ENCODE data around the gene ATAD5. TPM values are rescaled to one million over a fixed set of nuclear protein-coding genes. Genes with fewer than 3 reads are reported as not detected.

The ATAD5 gene
- total and polyA plus RNA-seq, 2 of the 13 experiments (the other 11 are each of a cell fraction or from before 2014, with no cell fraction given) = 1.8 to 10.7 TPM

- WGBS (ENCODE audit: low lambda C conversion rate) = 98% methylated on average over 4 of the region's 4 CpGs
- TF ChIP-seq ZNF546 (CRISPR knock-in tag; conservative IDR thresholded peaks at IDR 0.05) = no peak
- POLR2A ChIA-PET = no interaction called here
- H3K27me3 ChIP-seq (ENCODE audit: control insufficient read depth in 1 of 2, insufficient read depth in 2 of 2, low read length in 2 of 2) = no peaks in the 10 kb centered on the region
- DNase-seq (ENCODE audit: low spot score) = no peak
- peaks cover under 1 to 21% of the 10 kb centered on the region in 2 experiments for H3K36me3 ChIP-seq (replicated peaks in 1 of 2; ENCODE audit: control insufficient read depth in 1 of 2, insufficient read depth in 2 of 2, low read length in 2 of 2)
- no peak overlapping the region for H3K9ac ChIP-seq (ENCODE audit: insufficient read depth, low read depth, low read length)
- H3K27ac ChIP-seq (ENCODE audit: extremely low read length, insufficient read depth, low read length) = no peak overlapping the region
- intact Hi-C loops (cut with micrococcal nuclease; ENCODE audit: unreplicated experiment) (no loop called here), in situ Hi-C loops (cut with HindIII; ENCODE audit: extremely low pct_ligation_motif_present, low pct_unique_long_range_greater_than_20kb) (no loop called here)
- no peak for FAIRE-seq
- no TSS peak for BruUV-seq (replicated peaks)
- no peak for ATAC-seq
- H3K4me2 ChIP-seq (ENCODE audit: low read depth, low read length) = no peak overlapping the region
- H4K20me1 ChIP-seq (ENCODE audit: insufficient read depth, low read length) = no peaks in the 10 kb centered on the region
- H3K4me3 ChIP-seq (replicated peaks in 1 of 3; ENCODE audit: insufficient read depth in 1 of 3, low read depth in 2 of 3, low read length in 3 of 3) = no peak overlapping the region
- H3K79me2 ChIP-seq (ENCODE audit: insufficient read depth, low read length) = no peaks in the 10 kb centered on the region
- no peaks in the 10 kb centered on the region for H3K4me1 ChIP-seq (ENCODE audit: insufficient read depth, low read length)
- CTCF ChIA-PET (ENCODE audit: low intra/inter-chr PET ratio, low total read pairs) = no interaction called here
- no peaks in the 10 kb centered on the region for H3K9me3 ChIP-seq (ENCODE audit: low read length)
- no peak overlapping the region for H2AFZ ChIP-seq (ENCODE audit: low read length)
These were observed 35.8 kb upstream of the ATAD5 start for GRCh38 chr17:30796016-30796415.

GRCh38 chr17:30801671-30802070 is 30.1 kb upstream of the ATAD5 start:
- CTCF ChIA-PET (ENCODE audit: low intra/inter-chr PET ratio, low total read pairs) = no interaction called here
- no peak overlapping the region for H2AFZ ChIP-seq (ENCODE audit: low read length)
- BruUV-seq (replicated peaks) = no TSS peak
- in situ Hi-C loops (cut with HindIII; ENCODE audit: extremely low pct_ligation_motif_present, low pct_unique_long_range_greater_than_20kb) (no loop called here), intact Hi-C loops (cut with micrococcal nuclease; ENCODE audit: unreplicated experiment) (no loop called here)
- FAIRE-seq (no peak), DNase-seq (ENCODE audit: low spot score) (no peak), ATAC-seq (no peak)
- peaks cover 6 to 14% of the 10 kb centered on the region in 2 experiments for H3K36me3 ChIP-seq (replicated peaks in 1 of 2; ENCODE audit: control insufficient read depth in 1 of 2, insufficient read depth in 2 of 2, low read length in 2 of 2)
- 100% methylated on average over 1 of the region's 1 CpG for WGBS (ENCODE audit: low lambda C conversion rate)
- no peaks in the 10 kb centered on the region for H3K79me2 ChIP-seq (ENCODE audit: insufficient read depth, low read length)
- no peaks in the 10 kb centered on the region; a peak in 1 of 5 replicates for H3K27me3 ChIP-seq (ENCODE audit: control insufficient read depth in 1 of 2, insufficient read depth in 2 of 2, low read length in 2 of 2)
- POLR2A ChIA-PET = no interaction called here
- H3K4me3 ChIP-seq (replicated peaks in 1 of 3; ENCODE audit: insufficient read depth in 1 of 3, low read depth in 2 of 3, low read length in 3 of 3) = no peak overlapping the region
- no peak overlapping the region for H3K4me2 ChIP-seq (ENCODE audit: low read depth, low read length)
- H3K9ac ChIP-seq (ENCODE audit: insufficient read depth, low read depth, low read length) = no peak overlapping the region
- H4K20me1 ChIP-seq (ENCODE audit: insufficient read depth, low read length) = no peaks in the 10 kb centered on the region
- H3K27ac ChIP-seq (ENCODE audit: extremely low read length, insufficient read depth, low read length) = no peak overlapping the region
- H3K4me1 ChIP-seq (ENCODE audit: insufficient read depth, low read length) = no peaks in the 10 kb centered on the region
- H3K9me3 ChIP-seq (ENCODE audit: low read length) = no peaks in the 10 kb centered on the region
- no peak for TF ChIP-seq EED (CRISPR knock-in tag; IDR thresholded peaks at IDR 0.05)
- no peak for TF ChIP-seq FOXK2 (IDR thresholded peaks at IDR 0.05)
- TF ChIP-seq CREBL2 (CRISPR knock-in tag; IDR thresholded peaks at IDR 0.05; ENCODE audit: borderline replicate concordance) = no peak
- TF ChIP-seq POLR2AphosphoS5 (IDR thresholded peaks at IDR 0.05; ENCODE audit: low read depth, low read length) = no peak
- no peak for TF ChIP-seq ZNF280B (CRISPR knock-in tag; IDR thresholded peaks at IDR 0.05; ENCODE audit: borderline replicate concordance)
- no peak for TF ChIP-seq FOSL2 (CRISPR knock-in tag; IDR thresholded peaks at IDR 0.05)
- no peak for TF ChIP-seq ZNF572 (CRISPR knock-in tag; IDR thresholded peaks at IDR 0.05)
- TF ChIP-seq ARID4A (CRISPR knock-in tag; IDR thresholded peaks at IDR 0.05; ENCODE audit: borderline replicate concordance) = no peak
- no peak for TF ChIP-seq PHB2 (IDR thresholded peaks at IDR 0.05; ENCODE audit: partially characterized antibody)

Measured in HepG2 (cell line).